Measurements from ENCODE around the gene TRPV6. TPM values are rescaled to one million over a fixed set of nuclear protein-coding genes. Genes with fewer than 3 reads are reported as not detected.

The TRPV6 gene
- total and polyA plus RNA-seq, 2 experiments from 2014 or later = 1.9 TPM; not detected in 1

DNA sequence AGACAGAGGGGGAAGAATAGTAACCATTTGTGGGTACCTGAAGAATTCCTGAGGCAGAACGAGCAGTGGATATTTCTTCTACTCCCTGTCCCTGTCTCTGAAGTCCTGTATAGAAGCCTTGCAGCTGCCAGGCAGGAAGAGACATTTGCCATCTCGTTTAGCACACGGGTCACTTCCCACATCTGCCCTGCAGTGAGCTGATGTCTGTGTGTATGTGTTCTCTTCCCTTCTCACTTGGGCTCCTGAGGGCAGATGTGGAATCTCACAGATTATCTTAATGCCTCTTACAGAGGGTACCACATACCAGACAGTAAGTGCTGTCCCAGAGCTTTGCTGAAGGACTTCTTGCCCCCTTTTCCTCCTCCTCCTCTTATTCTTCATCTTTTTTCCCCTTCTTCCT lies 14.1 kb upstream of the TRPV6 start:
- DNase-seq (ENCODE audit: low read depth in 1 of 2, low spot score in 1 of 2) = no peak
- H3K36me3 ChIP-seq = no peaks in the 10 kb centered on the region
- TF ChIP-seq, protein P1, sequence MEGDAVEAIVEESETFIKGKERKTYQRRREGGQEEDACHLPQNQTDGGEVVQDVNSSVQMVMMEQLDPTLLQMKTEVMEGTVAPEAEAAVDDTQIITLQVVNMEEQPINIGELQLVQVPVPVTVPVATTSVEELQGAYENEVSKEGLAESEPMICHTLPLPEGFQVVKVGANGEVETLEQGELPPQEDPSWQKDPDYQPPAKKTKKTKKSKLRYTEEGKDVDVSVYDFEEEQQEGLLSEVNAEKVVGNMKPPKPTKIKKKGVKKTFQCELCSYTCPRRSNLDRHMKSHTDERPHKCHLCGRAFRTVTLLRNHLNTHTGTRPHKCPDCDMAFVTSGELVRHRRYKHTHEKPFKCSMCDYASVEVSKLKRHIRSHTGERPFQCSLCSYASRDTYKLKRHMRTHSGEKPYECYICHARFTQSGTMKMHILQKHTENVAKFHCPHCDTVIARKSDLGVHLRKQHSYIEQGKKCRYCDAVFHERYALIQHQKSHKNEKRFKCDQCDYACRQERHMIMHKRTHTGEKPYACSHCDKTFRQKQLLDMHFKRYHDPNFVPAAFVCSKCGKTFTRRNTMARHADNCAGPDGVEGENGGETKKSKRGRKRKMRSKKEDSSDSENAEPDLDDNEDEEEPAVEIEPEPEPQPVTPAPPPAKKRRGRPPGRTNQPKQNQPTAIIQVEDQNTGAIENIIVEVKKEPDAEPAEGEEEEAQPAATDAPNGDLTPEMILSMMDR (IDR thresholded peaks at IDR 0.05; ENCODE audit: low read depth, low read length) = no peak

DNA sequence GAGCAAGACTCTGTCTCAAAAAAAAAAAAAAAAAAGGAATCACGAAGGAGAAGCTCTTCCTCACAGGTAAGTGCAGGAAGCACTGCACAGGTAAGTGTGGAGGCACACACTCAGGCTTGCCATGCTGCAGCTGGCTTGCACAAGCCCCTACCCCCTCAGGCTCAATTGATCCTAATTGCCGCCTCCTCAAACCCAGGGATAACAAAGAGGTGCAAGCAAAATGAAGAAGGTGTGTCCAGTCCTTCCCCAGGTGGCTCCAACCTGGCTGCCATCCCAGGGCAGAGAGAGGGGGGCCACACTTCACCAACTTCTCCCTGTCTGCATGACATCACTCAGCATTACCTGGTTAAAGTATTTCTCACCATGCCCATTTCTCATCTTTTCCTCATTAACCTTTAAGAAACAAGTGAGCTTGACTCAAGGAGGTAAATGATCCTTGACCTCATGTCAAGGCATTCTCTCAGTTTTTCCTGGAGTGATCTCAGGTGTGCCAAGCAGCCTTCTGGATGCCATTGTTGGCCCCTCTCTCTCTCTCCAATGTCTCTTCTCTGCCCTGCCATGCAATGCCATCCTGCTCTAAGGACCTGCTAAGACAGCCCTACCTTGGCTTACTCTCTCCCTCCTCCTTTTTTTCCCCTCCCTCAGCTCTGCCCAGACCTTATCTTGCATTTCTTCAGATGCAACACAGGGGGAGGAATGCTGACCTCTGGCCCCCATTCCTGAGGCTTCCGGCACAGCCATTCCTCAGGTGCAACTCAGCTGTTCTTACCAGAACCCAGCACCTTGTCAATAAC lies 13.0 kb upstream of the TRPV6 start:
- H3K36me3 ChIP-seq = no peaks in the 10 kb centered on the region
- H3K27me3 ChIP-seq = no peaks in the 10 kb centered on the region
- TF ChIP-seq, protein P1 (IDR thresholded peaks at IDR 0.05; ENCODE audit: low read depth, low read length) = no peak
- no peak for DNase-seq (ENCODE audit: low read depth in 1 of 2, low spot score in 1 of 2)
- H3K4me1 ChIP-seq (ENCODE audit: low read depth) = no peaks in the 10 kb centered on the region
- no peak overlapping the region for H3K4me3 ChIP-seq
- H3K9me3 ChIP-seq (ENCODE audit: low read depth) = no peaks in the 10 kb centered on the region
- no peak overlapping the region for H3K27ac ChIP-seq

More for the DNA sequence above, 14.1 kb upstream of the TRPV6 start:
- Histone ChIP-seq H3K4me3 (no peak overlapping the region), H3K4me1 (ENCODE audit: low read depth) (no peaks in the 10 kb centered on the region), H3K27me3 (no peaks in the 10 kb centered on the region), H3K27ac (no peak overlapping the region), H3K9me3 (ENCODE audit: low read depth) (no peaks in the 10 kb centered on the region)

DNA sequence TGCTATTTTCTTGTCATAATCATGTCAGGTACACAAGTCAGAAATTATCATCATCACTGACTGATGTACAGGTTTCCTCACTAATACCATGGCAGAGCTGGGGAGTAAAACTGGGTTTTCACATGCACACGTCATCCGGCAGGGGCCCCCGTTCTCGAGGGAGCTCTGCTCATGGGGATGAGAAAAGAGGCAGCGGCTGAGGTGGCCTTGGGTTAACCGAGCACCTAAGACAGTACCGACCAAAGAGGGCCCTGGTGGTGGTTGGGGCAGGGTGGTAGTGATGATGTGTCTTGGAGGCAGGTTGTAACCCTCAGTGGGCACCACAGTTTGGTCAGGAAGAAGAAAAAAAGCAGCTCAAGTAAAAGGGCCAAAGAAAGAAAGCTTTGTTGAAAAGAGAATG lies 12.1 kb upstream of the TRPV6 start:
- TF ChIP-seq, protein P1 (IDR thresholded peaks at IDR 0.05; ENCODE audit: low read depth, low read length) = no peak

DNA sequence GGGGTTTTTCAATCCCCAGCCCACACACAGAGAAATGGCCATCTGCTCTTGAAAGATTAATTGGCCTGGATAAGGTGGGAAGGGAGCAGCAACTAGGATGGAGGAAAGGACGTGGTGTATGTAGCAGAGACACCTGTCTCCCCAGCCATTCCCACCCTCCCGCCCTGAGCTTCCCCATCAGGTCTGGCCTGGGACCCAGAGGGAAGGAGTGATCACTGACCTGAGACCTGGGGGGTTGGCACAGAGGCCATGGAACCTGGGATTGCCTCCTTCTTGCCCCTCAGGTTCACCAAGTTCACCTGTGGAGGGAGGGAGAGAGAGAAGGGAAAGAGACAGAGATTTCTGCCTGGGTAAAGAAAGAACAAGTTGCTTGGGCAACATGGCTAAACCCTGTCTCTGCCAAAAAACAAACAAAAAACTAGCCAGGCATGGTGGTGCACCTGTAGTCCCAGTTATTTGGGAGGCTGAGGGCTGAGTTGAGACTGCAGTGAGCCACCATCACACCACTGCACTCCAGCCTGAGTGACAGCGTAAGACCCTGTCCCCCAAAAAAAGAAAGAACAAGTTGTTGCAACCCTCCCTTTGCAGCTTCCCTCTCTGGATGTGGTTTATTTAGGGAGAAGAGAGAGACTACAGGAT lies 11.3 kb upstream of the TRPV6 start:
- H3K27me3 ChIP-seq = no peaks in the 10 kb centered on the region
- no peak overlapping the region for H3K4me3 ChIP-seq
- H3K9me3 ChIP-seq (ENCODE audit: low read depth) = no peaks in the 10 kb centered on the region
- no peak overlapping the region for H3K27ac ChIP-seq
- TF ChIP-seq, protein P1 (IDR thresholded peaks at IDR 0.05; ENCODE audit: low read depth, low read length) = no peak
- no peak for DNase-seq (ENCODE audit: low read depth in 1 of 2, low spot score in 1 of 2)
- H3K4me1 ChIP-seq (ENCODE audit: low read depth) = no peaks in the 10 kb centered on the region
- no peaks in the 10 kb centered on the region for H3K36me3 ChIP-seq

More for the DNA sequence above, 12.1 kb upstream of the TRPV6 start:
- Histone ChIP-seq H3K27me3 (no peaks in the 10 kb centered on the region), H3K9me3 (ENCODE audit: low read depth) (no peaks in the 10 kb centered on the region), H3K36me3 (no peaks in the 10 kb centered on the region), H3K4me3 (no peak overlapping the region), H3K4me1 (ENCODE audit: low read depth) (no peaks in the 10 kb centered on the region), H3K27ac (no peak overlapping the region)
- no peak for DNase-seq (ENCODE audit: low read depth in 1 of 2, low spot score in 1 of 2)

DNA sequence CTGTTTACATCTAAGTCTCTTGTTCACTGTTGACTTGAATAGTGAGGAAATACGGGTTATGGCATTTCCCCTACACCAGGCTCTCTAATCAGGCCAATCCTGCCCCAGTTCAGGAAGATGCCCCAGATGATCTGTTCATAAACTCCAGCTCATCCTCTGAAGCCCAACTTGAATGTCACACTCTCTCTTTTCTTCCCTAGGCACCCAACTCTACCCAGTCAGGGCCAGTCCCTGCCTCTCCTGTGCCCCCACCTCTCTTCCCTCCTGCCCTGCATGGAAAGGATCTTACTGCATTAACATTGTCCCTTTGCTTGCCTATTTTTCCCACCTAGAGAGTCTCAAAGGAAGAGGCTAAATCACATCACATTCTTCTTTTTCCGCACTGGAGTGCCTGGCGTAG lies 10.6 kb upstream of the TRPV6 start:
- no peaks in the 10 kb centered on the region for H3K4me1 ChIP-seq (ENCODE audit: low read depth)
- H3K36me3 ChIP-seq = no peaks in the 10 kb centered on the region
- H3K27ac ChIP-seq = no peak overlapping the region
- no peak overlapping the region for H3K4me3 ChIP-seq
- DNase-seq (ENCODE audit: low read depth in 1 of 2, low spot score in 1 of 2) = no peak
- TF ChIP-seq, protein P1 (IDR thresholded peaks at IDR 0.05; ENCODE audit: low read depth, low read length) = no peak
- no peaks in the 10 kb centered on the region for H3K9me3 ChIP-seq (ENCODE audit: low read depth)
- H3K27me3 ChIP-seq = no peaks in the 10 kb centered on the region

Measured in cardiac muscle cell (in vitro differentiated cells and primary cell).